KMS-11 (cell line): Measurements from ENCODE around the gene GRIK1.

Experiments used
- H2AFZ ChIP-seq: fragments of 200-600 bp; sonication (generic); 2 replicates; pipeline ENCODE4 v1.6.1; 2016; ENCODE audit warnings: antibody characterized with exemption, mixed run types, low read depth
- H3K27ac ChIP-seq: fragments of 200-600 bp; sonication (generic); 2 replicates; pipeline ENCODE4 v1.6.1; 2016; ENCODE audit warnings: mild to moderate bottlenecking, mixed run types
- H3K27me3 ChIP-seq: fragments of 200-600 bp; sonication (generic); 2 replicates; pipeline ENCODE4 v1.6.1; 2017; ENCODE audit warnings: mild to moderate bottlenecking, low read depth, mixed run types, moderate library complexity; ENCODE audit not compliant: insufficient read depth
- H3K36me3 ChIP-seq: fragments of 200-600 bp; sonication (generic); 2 replicates; pipeline ENCODE4 v1.6.1; 2017; ENCODE audit warnings: mild to moderate bottlenecking, mixed run types; ENCODE audit not compliant: insufficient read depth
- H3K4me1 ChIP-seq: fragments of 200-600 bp; sonication (generic); 2 replicates; pipeline ENCODE4 v1.6.1; 2016; ENCODE audit warnings: mild to moderate bottlenecking, low read depth, mixed run types; ENCODE audit not compliant: poor library complexity, severe bottlenecking
- H3K4me2 ChIP-seq: fragments of 200-600 bp; sonication (generic); 2 replicates; pipeline ENCODE4 v1.7.0; 2016; ENCODE audit warnings: mild to moderate bottlenecking, mixed run types
- H3K4me3 ChIP-seq: fragments of 200-600 bp; sonication (generic); IDR thresholded peaks from 2 replicates; pipeline ENCODE4 v1.6.1; 2017; ENCODE audit warnings: low read depth, low read length, mixed read lengths; ENCODE audit not compliant: insufficient read depth
- H3K79me2 ChIP-seq: fragments of 200-600 bp; sonication (generic); 2 replicates; pipeline ENCODE4 v1.6.1; 2016; ENCODE audit warnings: low read depth, mixed run types; ENCODE audit not compliant: insufficient read depth
- H3K9ac ChIP-seq: fragments of 200-600 bp; sonication (generic); 2 replicates; pipeline ENCODE4 v1.6.1; 2016; ENCODE audit warnings: mild to moderate bottlenecking, mixed run types
- H4K20me1 ChIP-seq: fragments of 200-600 bp; sonication (generic); 2 replicates; pipeline ENCODE4 v1.6.1; 2016; ENCODE audit warnings: mild to moderate bottlenecking, mixed run types; ENCODE audit not compliant: insufficient read depth
- TF ChIP-seq, protein P1 (sequence below): fragments of 200-600 bp; sonication (generic); conservative IDR thresholded peaks from 2 replicates; pipeline ENCODE4 v1.6.1; 2017; ENCODE audit warnings: low read depth, mild to moderate bottlenecking, antibody characterized with exemption, low read length, moderate library complexity, mixed read lengths

The GRIK1 gene

GRCh38 chr21:29582855-29583254, 356.9 kb downstream of the GRIK1 start:
- Histone ChIP-seq H3K4me1 (no peaks in the 10 kb centered on the region), H3K27me3 (no peaks in the 10 kb centered on the region), H3K27ac (no peak overlapping the region), H4K20me1 (no peaks in the 10 kb centered on the region), H3K4me2 (no peak overlapping the region), H2AFZ (no peak overlapping the region), H3K79me2 (no peaks in the 10 kb centered on the region), H3K9ac (no peak overlapping the region), H3K4me3 (no peak overlapping the region), H3K36me3 (no peaks in the 10 kb centered on the region)
- TF ChIP-seq, protein P1, sequence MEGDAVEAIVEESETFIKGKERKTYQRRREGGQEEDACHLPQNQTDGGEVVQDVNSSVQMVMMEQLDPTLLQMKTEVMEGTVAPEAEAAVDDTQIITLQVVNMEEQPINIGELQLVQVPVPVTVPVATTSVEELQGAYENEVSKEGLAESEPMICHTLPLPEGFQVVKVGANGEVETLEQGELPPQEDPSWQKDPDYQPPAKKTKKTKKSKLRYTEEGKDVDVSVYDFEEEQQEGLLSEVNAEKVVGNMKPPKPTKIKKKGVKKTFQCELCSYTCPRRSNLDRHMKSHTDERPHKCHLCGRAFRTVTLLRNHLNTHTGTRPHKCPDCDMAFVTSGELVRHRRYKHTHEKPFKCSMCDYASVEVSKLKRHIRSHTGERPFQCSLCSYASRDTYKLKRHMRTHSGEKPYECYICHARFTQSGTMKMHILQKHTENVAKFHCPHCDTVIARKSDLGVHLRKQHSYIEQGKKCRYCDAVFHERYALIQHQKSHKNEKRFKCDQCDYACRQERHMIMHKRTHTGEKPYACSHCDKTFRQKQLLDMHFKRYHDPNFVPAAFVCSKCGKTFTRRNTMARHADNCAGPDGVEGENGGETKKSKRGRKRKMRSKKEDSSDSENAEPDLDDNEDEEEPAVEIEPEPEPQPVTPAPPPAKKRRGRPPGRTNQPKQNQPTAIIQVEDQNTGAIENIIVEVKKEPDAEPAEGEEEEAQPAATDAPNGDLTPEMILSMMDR: no peak

GRCh38 chr21:29581393-29581792, 358.4 kb downstream of the GRIK1 start:
- Histone ChIP-seq H3K9ac (no peak overlapping the region), H3K27me3 (no peaks in the 10 kb centered on the region), H3K36me3 (no peaks in the 10 kb centered on the region), H2AFZ (no peak overlapping the region), H3K79me2 (no peaks in the 10 kb centered on the region), H3K4me1 (no peaks in the 10 kb centered on the region), H3K4me2 (no peak overlapping the region), H3K4me3 (no peak overlapping the region), H3K27ac (no peak overlapping the region), H4K20me1 (no peaks in the 10 kb centered on the region)
- TF ChIP-seq, protein P1: no peak

GRCh38 chr21:29580732-29581285, 359.0 kb downstream of the GRIK1 start:
- Histone ChIP-seq H4K20me1 (no peaks in the 10 kb centered on the region), H3K4me1 (no peaks in the 10 kb centered on the region), H3K79me2 (no peaks in the 10 kb centered on the region), H3K4me3 (no peak overlapping the region), H3K4me2 (no peak overlapping the region), H3K9ac (no peak overlapping the region), H2AFZ (no peak overlapping the region), H3K27me3 (no peaks in the 10 kb centered on the region), H3K27ac (no peak overlapping the region), H3K36me3 (no peaks in the 10 kb centered on the region)
- TF ChIP-seq, protein P1: no peak

- Histone ChIP-seq H4K20me1 (no peaks in the 10 kb centered on the region), H3K27me3 (no peaks in the 10 kb centered on the region), H3K79me2 (no peaks in the 10 kb centered on the region), H3K9ac (no peak overlapping the region), H3K4me2 (no peak overlapping the region), H2AFZ (no peak overlapping the region), H3K36me3 (no peaks in the 10 kb centered on the region), H3K4me1 (no peaks in the 10 kb centered on the region), H3K27ac (no peak overlapping the region), H3K4me3 (no peak overlapping the region)
- TF ChIP-seq, protein P1: no peak
Measured at GRCh38 chr21:29578306-29578705, 361.5 kb downstream of the GRIK1 start.
